Common myeloid progenitor, CD34-positive (primary cell): ENCODE data around the gene FBLN5.

Experiments used
- CTCF ChIA-PET: fragments of 350-600 bp; sonication (Branson Sonifier 250); formaldehyde crosslinking; loops from one replicate; lab custom pipeline; 2021; ENCODE audit warnings: antibody characterized with exemption; lab: Charles Lee
- POLR2A ChIA-PET: fragments of 350-600 bp; sonication (Branson Sonifier 250); formaldehyde crosslinking; loops from one replicate; lab custom pipeline; 2021; ENCODE audit warnings: antibody characterized with exemption; lab: Charles Lee
- DNase-seq, 3 donors: peaks; one replicate each; pipeline versions ENCODE4 v3.0.0 to v3.0.0-alpha.2; 2013
- H3K27ac ChIP-seq, 2 experiments: 1 replicate in 1 of 2; 2 replicates in 1 of 2; pipeline ENCODE4 v1.7.0; 2013; ENCODE audit warnings: inconsistent platforms in 2 of 2, low read length in 2 of 2, mild to moderate bottlenecking in 2 of 2, low read depth in 1 of 2, moderate library complexity in 1 of 2; ENCODE audit not compliant: severe bottlenecking in 2 of 2, insufficient read depth in 1 of 2, poor library complexity in 1 of 2
- H3K27me3 ChIP-seq, 5 experiments: replicated peaks in 2 of 5; 1 replicate in 3 of 5; 2 replicates in 2 of 5; pipeline versions ENCODE4 v1.6.1 to v1.7.0; 2013; ENCODE audit warnings: low read length in 4 of 5, mild to moderate bottlenecking in 2 of 5, moderate library complexity in 2 of 5, inconsistent platforms in 1 of 5; ENCODE audit not compliant: insufficient read depth in 5 of 5, control insufficient read depth in 4 of 5
- H3K36me3 ChIP-seq, 4 experiments: 1 replicate in 2 of 4; 2 replicates in 2 of 4; pipeline versions ENCODE4 v1.6.1 to v1.7.0; 2013; ENCODE audit warnings: low read length in 3 of 4, control low read depth in 1 of 4, mild to moderate bottlenecking in 1 of 4; ENCODE audit not compliant: control insufficient read depth in 4 of 4, insufficient read depth in 4 of 4
- H3K4me1 ChIP-seq, 4 experiments: 1 replicate in 3 of 4; 2 replicates in 1 of 4; pipeline versions ENCODE4 v1.6.1 to v1.7.1; 2013; ENCODE audit warnings: low read length in 3 of 4, mild to moderate bottlenecking in 3 of 4, control low read depth in 1 of 4, inconsistent platforms in 1 of 4, moderate library complexity in 1 of 4; ENCODE audit not compliant: control insufficient read depth in 4 of 4, insufficient read depth in 4 of 4; ENCODE audit errors: control extremely low read depth in 1 of 4
- H3K4me3 ChIP-seq, 7 experiments: 1 replicate in 4 of 7; 2 replicates in 3 of 7; pipeline versions ENCODE4 v1.5.1 to v1.7.0; 2013; ENCODE audit warnings: mild to moderate bottlenecking in 7 of 7, low read length in 6 of 7, moderate library complexity in 6 of 7, inconsistent platforms in 2 of 7, low read depth in 2 of 7, control low read depth in 1 of 7; ENCODE audit not compliant: insufficient read depth in 4 of 7, control insufficient read depth in 1 of 7; ENCODE audit errors: extremely low read depth in 1 of 7
- H3K9me3 ChIP-seq, 5 experiments: 1 replicate in 4 of 5; 2 replicates in 1 of 5; pipeline versions ENCODE4 v1.6.1 to v1.7.1; 2013; ENCODE audit warnings: low read length in 4 of 5, mild to moderate bottlenecking in 2 of 5, inconsistent platforms in 1 of 5, low read depth in 1 of 5, moderate library complexity in 1 of 5; ENCODE audit not compliant: control insufficient read depth in 4 of 5, insufficient read depth in 2 of 5; ENCODE audit errors: control extremely low read depth in 1 of 5
- WGBS: methylation state at CpG from one replicate; pipeline ENCODE4 v1.1.5; 2013; ENCODE audit not compliant: insufficient coverage; 5-methylcytosine and 5-hydroxymethylcytosine counted together

FBLN5 gene

GRCh38 chr14:91835197-91835919, 112.1 kb downstream of the FBLN5 start:
- Histone ChIP-seq H3K36me3 (no peaks in the 10 kb centered on the region), H3K27me3 (peaks cover 0 to 10% (median 0%) of the 10 kb centered on the region in 5 experiments), H3K27ac (peak overlapping the region in 1 of 2 experiments; percentile 50), H3K9me3 (no peaks in the 10 kb centered on the region), H3K4me1 (peaks cover 9 to 32% (median 12%) of the 10 kb centered on the region in 4 experiments), H3K4me3 (peak overlapping the region; percentile 68 to 98 (median 80))
- DNase-seq, result no peak
- WGBS, result under 1% methylated on average over 17 of the region's 19 CpGs
- ChIA-PET POLR2A (interaction anchor here (0.6 kb wide), 1 partner anchor 516 kb away, joined by 8 read pairs; no protein-coding TSS in a partner anchor), CTCF (interaction anchor here (0.9 kb wide), 1 partner anchor 40 kb away, joined by 3 read pairs; no protein-coding TSS in a partner anchor)

GRCh38 chr14:91834571-91834970, 112.9 kb downstream of the FBLN5 start:
- CTCF ChIA-PET, result no interaction called here
- Histone ChIP-seq H3K36me3 (no peaks in the 10 kb centered on the region), H3K4me3 (peak overlapping the region in 2 of 7 experiments; percentile 19 to 39), H3K9me3 (no peaks in the 10 kb centered on the region), H3K4me1 (peaks cover 11 to 38% (median 12%) of the 10 kb centered on the region in 4 experiments), H3K27me3 (peaks cover 0 to 7% (median 0%) of the 10 kb centered on the region in 5 experiments), H3K27ac (no peak overlapping the region)
- DNase-seq, result no peak
- POLR2A ChIA-PET, result no interaction called here
- 61% methylated on average over 2 of the region's 2 CpGs for WGBS

- H3K9me3 ChIP-seq, result peaks cover 0 to 3% (median 0%) of the 10 kb centered on the region in 5 experiments
- H3K4me3 ChIP-seq, result no peak overlapping the region
- H3K4me1 ChIP-seq, result peaks cover 0 to 34% (median 7%) of the 10 kb centered on the region in 4 experiments
- ChIA-PET POLR2A (no interaction called here), CTCF (interaction anchor here (0.9 kb wide), 1 partner anchor 10 kb away, joined by 3 read pairs; no protein-coding TSS in a partner anchor)
- no peak for DNase-seq
- WGBS, result no CpG with 5 or more reads among the region's 1 CpG
- H3K36me3 ChIP-seq, result no peaks in the 10 kb centered on the region
- H3K27ac ChIP-seq, result no peak overlapping the region
- peaks cover 0 to 3% (median 0%) of the 10 kb centered on the region in 5 experiments for H3K27me3 ChIP-seq
These were observed 116.2 kb downstream of the FBLN5 start for GRCh38 chr14:91831337-91831736.

- no CpG with 5 or more reads among the region's 3 CpGs for WGBS
- H3K27me3 ChIP-seq, result peaks cover 0 to 3% (median 0%) of the 10 kb centered on the region in 5 experiments
- H3K9me3 ChIP-seq, result peaks cover 0 to 3% (median 0%) of the 10 kb centered on the region in 5 experiments
- H3K4me3 ChIP-seq, result no peak overlapping the region
- peak; percentile 9 to 75 (median 51) for DNase-seq
- no peaks in the 10 kb centered on the region for H3K36me3 ChIP-seq
- CTCF ChIA-PET, result interaction anchor here (0.9 kb wide), 1 partner anchor 11 kb away, joined by 3 read pairs; no protein-coding TSS in a partner anchor
- POLR2A ChIA-PET, result no interaction called here
- H3K4me1 ChIP-seq, result peaks cover 0 to 30% (median 6%) of the 10 kb centered on the region in 4 experiments
- H3K27ac ChIP-seq, result no peak overlapping the region
These were observed 116.7 kb downstream of the FBLN5 start for GRCh38 chr14:91830777-91831176.

GRCh38 chr14:91829511-91829910, 118.0 kb downstream of the FBLN5 start:
- Histone ChIP-seq H3K27ac (no peak overlapping the region), H3K27me3 (no peaks in the 10 kb centered on the region), H3K36me3 (no peaks in the 10 kb centered on the region), H3K9me3 (peaks cover 0 to 3% (median 0%) of the 10 kb centered on the region in 5 experiments), H3K4me3 (peak overlapping the region in 2 of 7 experiments; percentile 1 to 43), H3K4me1 (peaks cover 0 to 20% (median 2%) of the 10 kb centered on the region in 4 experiments)
- DNase-seq, result peak; percentile 14 to 83 (median 62)
- CTCF ChIA-PET, result interaction anchor here (0.6 kb wide), 1 partner anchor 289 kb away, joined by 3 read pairs; no protein-coding TSS in a partner anchor
- WGBS, result no CpG with 5 or more reads among the region's 2 CpGs
- POLR2A ChIA-PET, result no interaction called here

- Histone ChIP-seq H3K9me3 (peaks cover 0 to 3% (median 0%) of the 10 kb centered on the region in 5 experiments), H3K36me3 (no peaks in the 10 kb centered on the region), H3K27me3 (no peaks in the 10 kb centered on the region), H3K4me3 (no peak overlapping the region), H3K27ac (no peak overlapping the region), H3K4me1 (peaks cover 0 to 16% (median 2%) of the 10 kb centered on the region in 4 experiments)
- no peak for DNase-seq
- WGBS, result no CpG with 5 or more reads among the region's 1 CpG
- CTCF ChIA-PET, result interaction anchor here (1.2 kb wide), 1 partner anchor 43 kb away, joined by 3 read pairs; no protein-coding TSS in a partner anchor
- POLR2A ChIA-PET, result no interaction called here
These were observed 119.7 kb downstream of the FBLN5 start for GRCh38 chr14:91827746-91828145.
